Keratinocyte (primary cell): ENCODE measurements around the gene KLHL20.

Source experiments
- CTCF ChIP-seq, 3 experiments: IDR thresholded peaks in 1 of 3; conservative IDR thresholded peaks in 1 of 3; optimal IDR thresholded peaks in 1 of 3; 2 replicates in 2 of 3; 3 replicates in 1 of 3; pipeline versions ENCODE3 to v1.5.1; 2011; ENCODE audit warnings: low read length in 3 of 3, mild to moderate bottlenecking in 3 of 3, moderate library complexity in 2 of 3, control low read depth in 1 of 3, inconsistent platforms in 1 of 3; ENCODE audit not compliant: insufficient read depth in 2 of 3; ENCODE audit errors: extremely low read depth in 1 of 3
- EZH2 ChIP-seq: IDR thresholded peaks from one replicate; pipeline ENCODE4 v1.6.1; 2012; ENCODE audit warnings: inconsistent platforms, mild to moderate bottlenecking, low read length, moderate library complexity

GRCh38 chr1:173669491-173669941 is 45.3 kb upstream of the KLHL20 start, which contains the start of gene ANKRD45:
- TF ChIP-seq CTCF (optimal IDR thresholded peaks at IDR 0.05 in 1 of 3, IDR thresholded peaks at IDR 0.05 in 1 of 3, conservative IDR thresholded peaks at IDR 0.05 in 1 of 3; ENCODE audit: extremely low read depth in 1 of 3, insufficient read depth in 2 of 3, low read length in 3 of 3) (peak in 1 of 3 experiments; percentile 0), EZH2 (no peak)
